IPS DF 4.7 (cell line): ENCODE results near the gene UNC5B.

Source experiments
- DNase-seq: peaks from one replicate; pipeline ENCODE4 v3.0.0-alpha.2; 2013; ENCODE audit warnings: low spot score; ENCODE audit errors: extremely low read depth

UNC5B gene

DNA sequence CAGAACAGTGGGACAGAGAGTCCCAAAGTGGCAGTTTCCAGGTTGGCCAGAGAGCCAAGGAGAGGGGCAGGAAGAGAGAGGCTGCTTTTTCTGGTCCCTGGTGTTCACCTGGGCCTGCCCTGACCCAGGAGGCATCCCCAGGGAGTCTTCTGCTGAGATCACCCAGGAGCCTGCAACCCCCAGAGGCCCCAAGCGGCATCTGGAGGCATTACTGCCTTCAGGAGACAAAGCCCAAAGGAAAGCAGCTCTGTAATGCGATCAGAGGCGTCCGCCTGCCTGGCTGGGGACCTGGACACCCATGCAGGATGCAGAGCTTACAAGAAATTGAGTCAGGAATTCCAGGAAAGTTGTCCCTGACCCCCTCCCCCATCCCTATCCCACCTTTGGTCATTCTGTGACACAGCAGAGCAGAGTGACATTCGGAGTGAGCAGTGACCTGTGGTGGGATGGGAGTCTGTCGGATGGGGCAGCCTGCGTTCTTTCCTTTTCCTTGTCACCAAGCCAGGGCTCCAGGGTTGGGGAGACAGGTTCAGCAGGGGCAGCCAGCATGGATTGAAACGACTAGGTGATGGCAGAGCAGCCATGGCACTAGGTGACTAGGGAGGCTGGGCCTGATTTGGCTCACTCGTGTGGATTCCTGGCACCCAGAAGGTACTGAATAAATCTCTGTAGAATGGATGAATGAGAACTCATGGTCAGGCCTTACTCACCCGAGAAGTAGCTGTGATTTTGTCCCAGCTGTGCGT, 10.4 kb downstream of the UNC5B start:
- no peak for DNase-seq

- DNase-seq, result no peak
Measured at GRCh38 chr10:71223347-71224058, 11.1 kb downstream of the UNC5B start.

GRCh38 chr10:71225291-71226058, 13.1 kb downstream of the UNC5B start:
- DNase-seq, result no peak

- no peak for DNase-seq
Measured at GRCh38 chr10:71228875-71229675, 16.7 kb downstream of the UNC5B start.

DNA sequence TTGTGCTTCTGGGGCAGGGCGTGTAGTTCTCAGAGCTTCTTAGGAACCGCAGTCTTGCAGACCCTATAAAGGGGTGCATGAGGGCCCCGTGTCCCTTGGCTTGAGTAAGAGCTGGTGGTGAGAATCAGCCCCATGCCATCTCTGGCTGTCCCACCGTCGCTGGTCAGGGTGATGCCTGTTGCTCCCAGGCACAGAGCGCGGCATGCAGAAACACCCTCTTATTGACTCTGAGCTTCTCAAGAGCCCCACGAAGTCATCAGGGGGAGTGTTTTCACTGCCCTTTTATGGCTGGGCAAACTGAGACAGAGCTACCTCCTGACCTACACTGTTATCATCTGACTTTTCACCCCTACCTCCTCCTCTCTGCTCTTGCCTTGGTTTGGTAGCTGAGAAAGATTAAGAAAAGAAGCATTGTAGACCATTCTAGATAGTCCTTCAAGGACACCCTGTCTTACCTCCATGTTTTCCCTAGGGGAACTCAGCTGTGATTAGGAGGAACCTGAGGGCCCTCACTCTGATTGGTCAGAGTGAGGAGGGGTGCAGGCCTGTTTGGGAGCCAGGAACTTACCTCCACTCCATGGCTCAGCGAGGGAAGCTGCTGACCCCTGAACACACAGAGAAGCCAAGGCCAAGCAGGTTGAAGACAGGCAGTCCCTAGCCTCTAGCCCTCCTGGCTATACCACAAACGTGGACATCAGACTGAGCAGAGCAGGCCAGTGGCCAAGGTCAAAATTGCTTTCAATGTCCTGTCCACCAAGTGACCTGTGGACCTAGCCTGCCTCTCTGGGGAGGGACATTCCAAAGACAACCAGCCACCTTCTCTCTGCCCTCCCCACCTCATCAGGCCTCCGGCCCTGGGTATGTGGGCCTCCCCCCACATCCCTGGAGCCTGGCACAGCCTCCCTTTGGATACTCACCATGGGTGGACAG, 17.6 kb downstream of the UNC5B start:
- DNase-seq, result no peak

- DNase-seq, result no peak
Measured at GRCh38 chr10:71230656-71231025, 18.3 kb downstream of the UNC5B start.

DNA sequence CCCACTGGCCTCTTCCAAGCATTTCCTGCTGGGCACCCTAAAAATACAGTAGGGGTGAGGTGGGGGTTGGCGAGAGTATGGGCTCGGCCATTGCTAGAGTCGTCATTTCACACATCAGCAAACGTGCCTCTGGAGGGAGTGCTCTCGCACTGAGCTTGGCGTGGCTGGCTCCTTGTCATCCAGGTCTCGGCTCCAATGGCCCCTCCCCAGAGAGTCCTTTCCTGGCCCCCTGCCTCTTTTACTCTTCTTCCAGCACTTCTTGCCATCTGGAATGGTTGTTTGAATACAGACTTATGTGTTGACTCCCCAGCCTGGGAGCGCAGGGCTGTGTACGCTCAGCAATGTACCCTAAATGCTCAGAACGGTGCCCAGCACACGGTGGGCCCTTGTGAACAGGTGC, 18.8 kb downstream of the UNC5B start:
- DNase-seq, result no peak

GRCh38 chr10:71232089-71232998, 20.0 kb downstream of the UNC5B start:
- no peak for DNase-seq

GRCh38 chr10:71233482-71233892, 21.1 kb downstream of the UNC5B start:
- DNase-seq, result no peak

DNA sequence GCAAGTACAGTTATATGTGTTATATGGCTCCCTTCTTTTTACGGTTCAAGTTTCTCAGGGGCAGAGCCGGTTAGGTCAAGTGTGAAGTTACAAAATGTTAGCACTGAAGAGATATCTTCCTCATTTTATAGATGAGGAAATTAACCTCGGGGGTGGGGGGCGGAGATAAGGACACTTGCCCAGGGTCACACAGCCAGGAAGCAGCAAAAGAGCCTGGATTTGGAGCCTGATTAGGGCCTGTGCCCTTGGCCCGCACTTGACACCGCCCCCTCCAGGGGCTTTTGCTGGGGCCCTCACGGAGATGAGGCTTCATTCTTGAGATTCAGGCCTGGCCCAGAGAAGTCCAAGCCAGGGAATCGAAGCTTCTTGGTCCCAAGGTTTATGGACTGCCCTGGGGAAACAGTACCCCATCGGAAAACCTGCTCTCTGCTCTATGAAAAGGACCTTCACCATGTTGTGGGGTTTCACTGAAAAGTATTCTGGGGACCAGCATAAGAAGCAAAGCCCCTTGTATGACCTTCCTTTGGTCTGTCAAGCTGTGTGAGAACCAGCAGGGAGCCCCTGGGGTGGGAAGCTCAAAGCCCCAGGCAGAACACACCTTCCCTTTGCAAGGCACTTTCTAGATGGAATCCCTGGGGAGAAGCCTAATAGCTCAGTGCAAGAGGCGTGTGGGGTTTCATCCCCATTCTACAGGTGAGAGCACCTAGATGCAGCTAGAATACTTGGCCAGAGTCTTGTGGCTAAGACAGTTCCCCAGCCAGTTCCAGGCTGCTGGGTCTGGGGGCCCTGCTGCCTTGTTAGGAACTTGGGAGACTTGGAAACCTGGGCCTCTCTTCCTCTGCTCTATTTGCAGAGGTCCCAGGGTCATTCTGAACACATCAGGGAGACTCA, 21.9 kb downstream of the UNC5B start:
- DNase-seq, result no peak

- DNase-seq, result no peak
Measured at GRCh38 chr10:71234970-71235685, 22.8 kb downstream of the UNC5B start.

GRCh38 chr10:71235808-71236207, 23.4 kb downstream of the UNC5B start:
- DNase-seq, result no peak

- no peak for DNase-seq
Measured at GRCh38 chr10:71236286-71236685, 23.9 kb downstream of the UNC5B start.

- no peak for DNase-seq
Measured at GRCh38 chr10:71236822-71237682, 24.7 kb downstream of the UNC5B start.

- no peak for DNase-seq
Measured at GRCh38 chr10:71237843-71238623, 25.7 kb downstream of the UNC5B start.

DNA sequence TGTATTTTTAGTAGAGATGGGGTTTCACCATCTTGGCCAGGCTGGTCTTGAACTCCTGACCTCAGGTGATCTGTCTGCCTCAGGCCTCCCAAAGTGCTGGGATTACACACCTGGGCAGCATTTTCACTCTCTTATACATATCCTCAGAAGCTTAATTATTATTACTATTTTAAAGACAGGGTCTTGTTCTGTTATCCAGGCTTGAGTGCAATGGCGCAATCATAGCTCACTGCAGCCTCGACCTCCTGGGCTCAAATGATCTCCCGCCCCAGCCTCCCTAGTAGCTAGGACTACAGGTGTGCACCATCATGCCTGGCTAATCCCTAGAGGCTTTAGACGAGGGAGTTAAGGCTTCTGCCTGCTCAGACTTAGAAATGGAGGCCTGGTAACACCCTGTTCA, 26.3 kb downstream of the UNC5B start:
- no peak for DNase-seq
